Stimulated activated CD8-positive, alpha-beta memory T cell treated with anti-CD3 and anti-CD28 coated beads, Interleukin-7, amount 100 ng/mL, for 48 hours (primary cell): Measurements from ENCODE around the gene CUEDC1.
"Not testable (repeated sequence)": the region's sequence is repeated elsewhere in the genome, so short reads cannot be mapped to it uniquely, and the experiment has no call there.

Experiments used
- DNase-seq, 2 donors: peaks; one replicate each; pipeline ENCODE4 v3.0.0-alpha.2; 2020; ENCODE audit warnings: low read depth in 1 of 2; ENCODE audit errors: extremely low read depth in 1 of 2

The CUEDC1 gene

GRCh38 chr17:57940653-57941329 is 14.4 kb downstream of the CUEDC1 start:
- DNase-seq: no peak

- DNase-seq: no peak
Observed at GRCh38 chr17:57940231-57940630, 15.0 kb downstream of the CUEDC1 start.

DNA sequence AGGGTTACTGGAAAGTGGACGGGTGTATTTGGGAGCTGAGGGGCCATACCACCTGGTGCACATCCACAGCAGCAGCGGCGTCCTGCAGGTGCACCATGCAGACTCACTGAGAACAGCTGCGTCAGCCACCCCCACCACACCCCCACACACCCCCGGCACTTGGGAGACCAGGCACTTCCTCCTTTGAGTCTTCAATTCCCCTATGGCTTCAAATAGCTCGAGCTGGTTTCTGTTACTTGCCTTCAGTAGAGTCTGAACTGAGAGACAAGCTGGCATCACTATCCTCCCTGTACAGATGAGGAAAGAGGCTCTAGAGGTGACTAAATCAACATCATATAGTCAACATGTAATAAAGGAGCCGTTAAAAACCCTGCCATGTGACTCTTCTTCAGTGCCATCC is 15.4 kb downstream of the CUEDC1 start:
- DNase-seq: no peak

DNA sequence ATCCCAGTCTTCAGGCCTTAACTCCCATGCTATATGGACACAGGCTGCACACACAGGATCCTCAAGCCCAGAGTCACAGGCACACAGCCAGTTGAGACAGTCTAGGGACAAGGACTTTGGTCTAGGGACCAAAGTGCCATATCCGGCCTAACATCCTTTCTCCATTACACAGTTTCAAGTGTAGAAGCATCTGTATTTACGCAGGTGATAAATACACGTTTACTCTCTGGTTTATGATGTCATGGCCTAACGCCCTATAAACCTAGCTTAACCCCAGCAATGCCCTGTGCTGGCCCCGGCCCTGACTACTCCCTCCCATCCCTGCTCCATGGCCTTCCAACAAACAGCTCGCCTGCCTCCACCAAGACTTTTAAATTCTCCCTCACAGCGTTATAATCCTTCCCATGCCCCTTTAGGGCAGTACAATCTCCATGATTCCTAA is 17.1 kb downstream of the CUEDC1 start:
- no peak for DNase-seq

DNA sequence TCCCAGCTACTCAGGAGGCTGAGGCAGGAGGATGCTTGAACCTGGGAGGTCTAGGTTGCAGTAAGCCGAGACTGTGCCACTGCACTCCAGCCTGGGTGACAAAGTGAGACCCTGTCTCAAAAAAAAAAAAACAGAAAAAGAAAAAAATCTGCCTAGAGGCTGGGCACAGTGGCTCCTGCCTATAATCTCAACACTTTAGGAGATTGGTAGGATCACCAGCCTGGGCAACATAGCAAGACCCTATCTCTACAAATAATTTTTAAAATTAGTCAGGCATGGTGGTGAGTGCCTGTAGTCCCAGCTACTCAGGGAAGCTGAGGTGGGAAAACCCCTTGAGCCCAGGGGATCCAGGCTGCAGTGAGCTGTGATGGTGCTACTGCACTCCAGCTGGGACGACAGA is 17.7 kb downstream of the CUEDC1 start:
- DNase-seq: no peak

DNA sequence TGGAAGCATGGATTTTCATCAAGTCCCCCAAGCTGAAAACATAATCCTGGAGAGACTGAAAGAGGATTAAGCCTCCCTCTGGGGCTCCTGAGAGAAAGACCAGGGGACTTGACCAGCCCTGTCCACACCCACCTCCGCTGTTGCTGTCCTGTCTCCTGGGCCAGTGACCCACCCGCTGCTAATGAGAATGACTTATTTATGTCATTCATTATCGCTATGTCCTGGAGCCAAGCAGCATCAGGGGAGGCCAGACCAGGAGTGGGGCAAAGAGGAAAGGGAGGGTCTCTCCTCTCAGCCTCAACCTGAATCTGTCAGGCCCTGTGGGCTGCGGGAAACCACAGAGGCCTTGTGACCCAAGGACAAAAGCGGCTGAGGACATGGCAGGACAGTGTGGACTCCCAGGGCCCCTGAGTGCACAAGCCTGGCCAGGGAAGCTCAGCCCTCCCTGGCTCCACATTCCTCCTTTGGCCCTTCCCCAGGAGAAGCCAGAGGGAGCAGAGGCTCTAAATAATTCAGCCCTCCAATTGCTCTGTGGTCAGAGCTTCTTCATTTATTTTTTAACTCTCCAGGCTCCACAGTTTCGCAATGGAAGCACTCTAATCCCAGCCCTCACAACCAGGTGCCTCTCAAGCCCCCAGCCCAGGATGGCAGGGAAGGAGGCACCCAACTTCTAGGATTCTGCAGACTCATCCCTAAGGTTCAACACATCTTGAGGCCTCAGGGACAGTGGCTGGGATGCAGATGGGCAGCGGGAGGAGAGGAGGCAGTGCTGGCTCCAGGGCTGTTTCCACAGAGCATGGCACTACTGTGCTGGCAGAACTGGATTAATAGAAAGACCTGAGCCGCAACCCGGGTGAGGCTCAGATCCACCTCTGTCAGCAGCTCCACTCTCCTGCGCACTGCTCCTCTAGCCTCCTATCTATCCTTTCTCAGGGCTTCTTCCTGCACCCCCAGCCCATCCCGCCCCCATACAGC is 19.1 kb downstream of the CUEDC1 start:
- no peak for DNase-seq

DNA sequence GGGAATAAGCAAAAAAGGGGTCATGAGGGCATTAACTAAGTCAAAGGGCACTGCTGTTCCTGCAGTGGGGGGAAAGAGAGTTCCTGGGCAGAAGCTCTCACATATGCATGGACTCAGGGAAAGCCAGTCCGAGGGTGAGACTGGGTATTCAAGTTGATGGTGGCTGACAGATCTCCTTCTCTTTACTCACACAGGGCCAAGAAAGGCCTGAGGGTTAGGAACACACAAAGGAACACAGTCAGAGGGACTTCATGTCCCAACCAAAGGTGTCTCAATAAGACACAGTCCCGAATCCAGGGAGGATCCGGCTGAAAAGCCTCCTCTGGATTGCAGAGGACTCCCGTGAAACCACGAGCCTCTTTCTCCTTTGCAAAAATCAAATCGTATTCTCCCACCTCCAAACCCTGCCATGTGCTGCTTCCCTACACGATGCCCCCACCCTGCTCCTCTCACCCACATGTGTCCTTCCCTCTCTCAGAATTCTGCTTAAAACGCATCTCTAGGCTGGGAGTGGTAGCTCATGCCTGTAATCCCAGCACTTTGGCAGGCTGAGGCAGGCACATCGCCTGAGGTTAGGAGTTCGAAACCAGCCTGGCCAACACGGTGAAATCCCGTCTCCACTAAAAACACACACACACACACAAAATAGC is 23.6 kb downstream of the CUEDC1 start:
- DNase-seq: no peak

DNA sequence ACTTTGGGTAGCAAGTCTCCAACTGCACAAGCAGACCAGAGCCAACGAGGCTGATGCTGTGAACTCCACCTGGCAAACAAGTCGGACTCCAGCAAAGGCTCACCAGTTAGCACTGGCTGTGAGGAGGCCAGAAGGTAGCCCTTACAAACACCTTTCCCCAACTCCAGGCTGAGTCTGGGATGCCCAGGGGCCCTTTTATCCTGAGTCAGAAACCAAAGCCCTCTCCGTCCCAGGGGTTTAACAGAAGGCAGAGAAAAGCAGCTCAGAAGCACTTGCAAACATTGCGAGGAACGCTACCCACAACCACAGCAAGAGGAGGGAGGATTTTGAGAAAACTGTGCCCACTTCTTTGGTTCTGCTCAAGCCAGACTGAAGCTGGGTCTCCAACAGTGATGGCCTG is 25.0 kb downstream of the CUEDC1 start:
- no peak for DNase-seq

DNA sequence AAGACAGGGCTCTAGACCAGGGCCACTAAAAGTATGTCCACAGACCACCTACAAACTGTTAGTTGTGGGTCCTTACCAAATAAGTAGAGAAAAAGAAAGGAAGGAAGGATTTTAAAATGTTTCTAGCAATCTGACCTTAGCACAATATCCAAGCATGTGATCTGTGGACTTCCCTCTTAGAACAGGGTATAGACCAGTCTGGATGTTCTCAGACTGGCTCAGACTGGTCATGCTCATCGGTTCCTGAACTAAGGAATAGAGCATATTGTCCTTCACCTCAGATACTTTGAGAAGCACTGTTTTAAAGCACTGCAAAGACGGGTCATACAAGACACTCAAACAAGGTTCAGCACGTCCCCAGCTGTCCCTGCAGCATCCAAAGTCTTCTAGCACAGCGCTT is 25.8 kb downstream of the CUEDC1 start:
- DNase-seq: no peak

DNA sequence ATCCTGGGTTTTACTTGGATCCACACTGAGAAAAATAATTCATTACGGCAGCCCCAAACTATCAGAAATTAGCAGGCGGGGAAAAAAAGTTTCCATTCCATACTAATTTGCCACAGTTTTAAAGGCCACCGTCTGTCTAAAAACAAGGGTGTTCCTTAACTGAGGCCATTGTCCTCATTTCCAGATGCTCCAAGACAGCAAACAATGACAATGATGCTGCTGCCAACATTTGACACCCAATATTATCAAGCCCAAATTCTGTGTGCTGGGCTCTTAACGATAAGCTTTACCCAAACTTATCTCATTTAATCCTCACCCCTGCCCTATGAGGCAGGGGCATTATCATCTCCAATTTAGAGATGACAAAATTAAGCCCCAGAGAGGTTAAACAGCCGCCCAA is 26.3 kb downstream of the CUEDC1 start:
- DNase-seq: no peak

DNA sequence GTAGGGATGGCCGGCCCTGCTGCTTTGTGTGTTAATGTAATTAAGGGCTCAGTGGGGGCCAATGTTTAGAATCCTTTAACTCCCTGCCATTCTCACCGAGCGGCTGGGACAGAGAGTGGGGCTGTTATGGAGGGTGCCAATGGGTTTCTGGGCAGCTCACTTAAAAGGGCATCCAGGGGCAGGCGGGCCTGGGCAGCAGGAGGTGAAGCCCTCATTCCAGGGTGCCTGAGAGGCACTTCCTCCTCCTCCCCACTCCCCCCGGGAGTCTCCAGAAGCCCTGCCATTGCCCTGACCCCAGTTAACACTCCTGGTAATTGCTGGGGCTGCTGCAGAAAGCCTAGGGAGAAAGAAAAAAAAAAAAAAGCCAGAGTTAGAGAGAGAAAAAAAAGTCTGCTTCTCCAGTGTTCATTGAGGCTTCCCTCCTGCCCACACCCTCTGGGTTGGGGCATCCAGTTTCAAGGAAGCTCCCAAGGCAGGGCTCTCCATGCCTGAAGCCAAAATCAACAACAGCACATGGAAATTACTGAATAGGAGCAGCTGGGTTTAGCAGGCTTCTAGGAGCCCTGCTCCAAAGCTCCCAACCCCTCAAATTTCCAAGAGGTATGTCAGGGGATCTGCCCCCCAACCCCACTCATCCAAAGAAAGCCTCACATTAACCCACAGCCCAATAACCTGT is 28.0 kb downstream of the CUEDC1 start:
- no peak for DNase-seq

DNA sequence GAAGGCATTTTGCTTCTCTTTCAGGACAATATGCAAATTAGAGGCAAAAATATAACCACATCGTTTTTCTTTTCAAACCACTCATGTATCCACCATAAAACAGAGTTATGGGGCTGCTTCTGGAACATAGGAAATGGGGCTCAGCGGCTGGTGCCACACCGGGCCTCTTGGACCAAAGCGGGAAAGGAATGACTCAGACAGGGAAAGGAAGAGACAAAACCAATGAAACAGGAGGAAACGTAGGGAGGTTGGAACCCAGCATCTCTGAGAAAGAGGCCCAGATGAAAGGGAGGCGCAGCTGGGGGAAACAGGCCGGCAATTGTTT is 28.5 kb downstream of the CUEDC1 start:
- DNase-seq: no peak

GRCh38 chr17:57925361-57925990 is 29.7 kb downstream of the CUEDC1 start:
- no peak for DNase-seq

DNA sequence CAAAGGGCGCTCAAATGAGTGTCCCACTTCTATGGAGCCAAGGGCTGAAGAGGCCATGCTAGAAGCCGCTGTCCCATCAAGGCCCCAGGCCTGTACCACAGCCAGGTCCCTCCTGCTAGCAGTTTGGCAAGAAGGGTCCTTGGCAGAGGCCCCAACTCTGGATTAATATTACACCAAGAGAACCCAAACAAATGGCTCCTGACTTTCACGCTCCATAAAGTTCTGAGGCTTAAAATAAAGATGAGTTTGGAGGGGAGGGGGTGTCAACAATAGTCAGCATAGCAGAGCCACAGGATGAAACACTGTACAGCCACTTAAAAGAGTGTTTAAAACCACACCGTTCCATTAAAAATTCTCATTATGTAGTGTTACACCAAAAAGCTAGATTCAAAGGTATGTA is 30.5 kb downstream of the CUEDC1 start:
- no peak for DNase-seq

- DNase-seq: no peak
Observed at GRCh38 chr17:57923182-57923872, 31.9 kb downstream of the CUEDC1 start.

- not testable (repeated sequence) for DNase-seq
Observed at GRCh38 chr17:57922745-57923144, 32.5 kb downstream of the CUEDC1 start.

GRCh38 chr17:57920916-57921703 is 34.1 kb downstream of the CUEDC1 start:
- DNase-seq: no peak

GRCh38 chr17:57919918-57920317 is 35.3 kb downstream of the CUEDC1 start:
- no peak for DNase-seq
